ENCODE data around the gene WDR54.

- TF ChIP-seq CTCF (IDR thresholded peaks at IDR 0.05; ENCODE audit: low read depth, low read length, poor library complexity, severe bottlenecking) = no peak
- no peak for TF ChIP-seq EZH2phosphoT487 (IDR thresholded peaks at IDR 0.05; ENCODE audit: borderline replicate concordance, low read length)
Observed at GRCh38 chr2:74441170-74441689, 19.7 kb downstream of the WDR54 start.
